Breast epithelium (tissue), 3 donors: ENCODE data around the gene PARD3B.

ENCODE experiments used
- POLR2A ChIP-seq: fragments of 450-650 bp; IDR thresholded peaks from one replicate; pipeline ENCODE4 v1.6.1; 2016; ENCODE audit warnings: antibody characterized with exemption, mild to moderate bottlenecking, moderate library complexity
- TF ChIP-seq, protein P1 (sequence below), 3 donors: fragments of 450-650 bp; IDR thresholded peaks; one replicate each; pipeline ENCODE4 v1.5.1; 2016 to 2017; ENCODE audit warnings: antibody characterized with exemption in 3 of 3, mild to moderate bottlenecking in 3 of 3, moderate library complexity in 3 of 3

DNA sequence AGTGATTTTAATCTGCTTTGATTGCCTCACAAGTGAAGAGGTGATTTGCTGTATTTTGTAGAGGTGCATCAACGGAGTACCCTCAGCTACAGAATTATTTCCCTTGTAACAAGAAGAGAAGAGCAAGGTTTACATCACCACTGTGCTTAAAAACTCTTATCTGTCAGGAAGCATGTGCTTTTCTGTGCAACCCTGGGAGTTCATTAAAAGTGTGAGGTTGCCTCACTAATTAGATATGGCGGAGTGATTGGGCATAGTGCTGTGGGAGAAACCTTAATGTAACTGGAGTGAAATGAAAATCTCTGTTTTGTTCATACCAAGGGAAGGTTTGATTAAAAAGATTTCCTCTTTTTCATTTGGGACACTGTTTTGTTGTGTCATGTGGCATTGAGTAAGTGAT lies 544.7 kb downstream of the PARD3B start:
- TF ChIP-seq, protein P1, sequence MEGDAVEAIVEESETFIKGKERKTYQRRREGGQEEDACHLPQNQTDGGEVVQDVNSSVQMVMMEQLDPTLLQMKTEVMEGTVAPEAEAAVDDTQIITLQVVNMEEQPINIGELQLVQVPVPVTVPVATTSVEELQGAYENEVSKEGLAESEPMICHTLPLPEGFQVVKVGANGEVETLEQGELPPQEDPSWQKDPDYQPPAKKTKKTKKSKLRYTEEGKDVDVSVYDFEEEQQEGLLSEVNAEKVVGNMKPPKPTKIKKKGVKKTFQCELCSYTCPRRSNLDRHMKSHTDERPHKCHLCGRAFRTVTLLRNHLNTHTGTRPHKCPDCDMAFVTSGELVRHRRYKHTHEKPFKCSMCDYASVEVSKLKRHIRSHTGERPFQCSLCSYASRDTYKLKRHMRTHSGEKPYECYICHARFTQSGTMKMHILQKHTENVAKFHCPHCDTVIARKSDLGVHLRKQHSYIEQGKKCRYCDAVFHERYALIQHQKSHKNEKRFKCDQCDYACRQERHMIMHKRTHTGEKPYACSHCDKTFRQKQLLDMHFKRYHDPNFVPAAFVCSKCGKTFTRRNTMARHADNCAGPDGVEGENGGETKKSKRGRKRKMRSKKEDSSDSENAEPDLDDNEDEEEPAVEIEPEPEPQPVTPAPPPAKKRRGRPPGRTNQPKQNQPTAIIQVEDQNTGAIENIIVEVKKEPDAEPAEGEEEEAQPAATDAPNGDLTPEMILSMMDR (IDR thresholded peaks at IDR 0.05), result no peak
- TF ChIP-seq POLR2A, result no peak
